OCI-LY3 (cell line): ENCODE data around the gene RGS6.

Source experiments
- CTCF ChIP-seq: fragments of 200-600, 300-600 bp; sonication (generic); IDR thresholded peaks from 2 replicates; pipeline ENCODE4 v1.5.1; 2014; ENCODE audit warnings: antibody characterized with exemption, low read length, low read depth
- EZH2phosphoT487 ChIP-seq: fragments of 200-600 bp; shearing (Covaris generic); IDR thresholded peaks from 2 replicates; pipeline ENCODE4 v1.6.1; 2018; ENCODE audit warnings: antibody characterized with exemption, mixed run types, low read depth

GRCh38 chr14:72213424-72213823 is 281.2 kb downstream of the RGS6 start:
- TF ChIP-seq CTCF (no peak), EZH2phosphoT487 (no peak)
